Urothelium cell line (cell line): Measurements from ENCODE around the gene OOSP2.
"Not testable (repeated sequence)": the region's sequence is repeated elsewhere in the genome, so short reads cannot be mapped to it uniquely, and the experiment has no call there.

Experiments used
- DNase-seq: peaks from one replicate; pipeline ENCODE4 v3.0.0; 2011; ENCODE audit warnings: low spot score, mixed read lengths
- FAIRE-seq: peaks from 2 replicates; lab custom pipeline; 2011; peaks lifted over from hg19 to GRCh38; lab: Jason Lieb, UNC

The OOSP2 gene, protein sequence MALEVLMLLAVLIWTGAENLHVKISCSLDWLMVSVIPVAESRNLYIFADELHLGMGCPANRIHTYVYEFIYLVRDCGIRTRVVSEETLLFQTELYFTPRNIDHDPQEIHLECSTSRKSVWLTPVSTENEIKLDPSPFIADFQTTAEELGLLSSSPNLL

GRCh38 chr11:60040109-60040508 lies at the start of gene OOSP2:
OOSP2 (plus strand) TSS chr11:60040409; CDS start chr11:60040460, 51 bp downstream.
- no peak for DNase-seq
- no peak for FAIRE-seq

DNA sequence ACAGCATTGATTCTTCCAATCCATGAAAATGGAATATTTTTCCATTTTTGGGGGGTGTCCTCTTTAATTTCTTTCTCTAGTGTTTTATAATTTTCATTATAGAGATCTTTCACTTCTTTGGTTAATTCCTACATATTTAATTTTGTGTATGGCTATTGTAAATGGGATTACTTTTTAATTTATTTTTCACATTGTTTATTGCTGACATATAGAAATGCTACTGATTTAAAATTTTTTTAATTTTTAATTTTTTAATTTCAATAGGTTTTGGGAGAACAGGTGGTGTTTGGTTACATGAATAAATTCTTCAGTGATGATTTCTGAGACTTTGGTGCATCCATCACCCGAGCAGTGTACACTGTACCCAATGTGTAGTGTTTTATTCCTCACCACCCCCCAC lies 49.8 kb upstream of the OOSP2 start:
- FAIRE-seq (no peak), DNase-seq (no peak)

- no peak for DNase-seq
- FAIRE-seq: no peak
Observed at GRCh38 chr11:59992425-59992824, 47.8 kb upstream of the OOSP2 start.

DNA sequence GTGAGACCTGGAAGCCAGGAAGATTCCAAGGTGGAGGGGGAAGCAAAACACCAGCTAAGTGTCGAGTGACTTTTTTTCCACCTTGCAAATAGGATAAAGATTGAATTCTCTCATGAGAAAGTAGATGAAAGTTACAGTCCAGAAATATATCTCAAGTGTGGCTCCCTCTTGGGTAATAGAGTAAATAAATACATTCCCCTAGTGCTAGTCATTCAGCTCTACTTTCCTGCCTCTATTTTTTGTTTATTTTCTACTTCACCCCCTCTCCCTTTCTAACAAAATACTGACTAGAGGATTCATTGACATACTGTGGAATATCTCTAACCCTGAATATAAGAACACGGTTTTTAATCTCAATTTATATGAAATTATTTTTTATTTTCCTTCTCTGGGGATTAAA lies 42.4 kb upstream of the OOSP2 start:
- FAIRE-seq (no peak), DNase-seq (no peak)

GRCh38 chr11:59999691-60000090 lies 40.5 kb upstream of the OOSP2 start:
- FAIRE-seq (no peak), DNase-seq (no peak)

DNA sequence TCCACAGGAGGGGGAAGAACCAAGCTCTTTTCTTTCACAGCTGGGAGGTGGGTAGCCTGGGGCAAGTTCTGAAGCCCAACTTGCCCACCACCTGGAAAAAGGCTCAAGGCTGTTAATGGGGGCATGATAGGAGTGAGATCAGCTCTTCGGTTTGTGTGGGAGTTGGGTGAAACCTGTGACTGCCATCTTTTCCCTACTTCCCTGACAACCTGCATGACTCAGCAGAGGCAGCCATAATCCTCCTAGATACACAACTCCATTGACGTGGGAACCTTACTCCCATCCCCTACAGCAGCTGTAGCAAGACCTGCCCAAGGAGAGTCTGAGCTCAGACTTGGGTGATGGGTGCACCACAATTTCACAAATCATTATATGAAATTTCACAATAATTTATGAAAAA lies 36.5 kb upstream of the OOSP2 start:
- DNase-seq (no peak), FAIRE-seq (no peak)

- no peak for DNase-seq
- FAIRE-seq: no peak
Observed at GRCh38 chr11:60005360-60005759, 34.8 kb upstream of the OOSP2 start.

- DNase-seq (no peak), FAIRE-seq (no peak)
Observed at GRCh38 chr11:60016881-60017280, 23.3 kb upstream of the OOSP2 start, which contains the start of gene OOSP4B. OOSP4B (plus strand) TSS chr11:60017181.

DNA sequence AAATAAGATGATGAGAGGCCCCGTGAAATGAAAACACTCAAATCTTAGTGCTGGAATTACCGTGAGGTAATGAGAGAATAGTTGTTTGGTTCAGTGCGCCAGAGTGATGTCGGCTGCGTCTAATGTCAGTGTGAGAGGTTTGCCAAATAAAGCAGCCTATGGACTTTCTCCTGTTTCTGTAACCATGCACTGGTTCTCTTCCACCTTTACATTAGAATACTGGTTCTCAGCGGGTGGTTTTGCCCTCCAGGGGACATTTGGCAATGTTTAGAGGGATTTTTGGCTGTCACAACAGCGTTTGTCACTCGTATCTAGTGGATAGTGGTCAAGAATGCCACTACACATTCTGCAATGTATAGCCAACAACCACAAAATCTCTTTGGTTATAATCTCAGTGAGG lies 22.2 kb upstream of the OOSP2 start:
- DNase-seq: no peak
- FAIRE-seq: no peak

GRCh38 chr11:60020376-60020775 lies 19.8 kb upstream of the OOSP2 start:
- FAIRE-seq, DNase-seq: not testable (repeated sequence)

- no peak for DNase-seq
- FAIRE-seq: no peak
Observed at GRCh38 chr11:60029015-60029632, 11.1 kb upstream of the OOSP2 start.

- not testable (repeated sequence) for DNase-seq, FAIRE-seq
Observed at GRCh38 chr11:60050422-60050821, 10.2 kb downstream of the OOSP2 start.

DNA sequence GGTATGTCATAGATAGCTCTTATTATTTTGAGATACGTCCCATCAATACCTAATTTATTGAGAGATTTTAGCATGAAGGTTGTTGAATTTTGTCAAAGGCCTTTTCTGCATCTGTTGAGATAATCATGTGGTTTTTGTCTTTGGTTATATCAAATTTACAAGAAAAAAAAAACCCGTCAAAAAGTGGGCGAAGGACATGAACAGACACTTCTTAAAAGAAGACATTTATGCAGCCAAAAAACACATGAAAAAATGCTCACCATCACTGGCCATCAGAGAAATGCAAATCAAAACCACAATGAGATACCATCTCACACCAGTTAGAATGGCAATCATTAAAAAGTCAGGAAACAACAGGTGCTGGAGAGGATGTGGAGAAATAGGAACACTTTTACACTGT lies 10.6 kb downstream of the OOSP2 start:
- FAIRE-seq, DNase-seq: not testable (repeated sequence)

GRCh38 chr11:60056349-60056969 lies 16.2 kb downstream of the OOSP2 start, which contains the start of gene MS4A3:
MS4A3 (plus strand) TSS chr11:60056665; CDS start chr11:60061161, 4,496 bp downstream.
- DNase-seq (no peak), FAIRE-seq (no peak)

DNA sequence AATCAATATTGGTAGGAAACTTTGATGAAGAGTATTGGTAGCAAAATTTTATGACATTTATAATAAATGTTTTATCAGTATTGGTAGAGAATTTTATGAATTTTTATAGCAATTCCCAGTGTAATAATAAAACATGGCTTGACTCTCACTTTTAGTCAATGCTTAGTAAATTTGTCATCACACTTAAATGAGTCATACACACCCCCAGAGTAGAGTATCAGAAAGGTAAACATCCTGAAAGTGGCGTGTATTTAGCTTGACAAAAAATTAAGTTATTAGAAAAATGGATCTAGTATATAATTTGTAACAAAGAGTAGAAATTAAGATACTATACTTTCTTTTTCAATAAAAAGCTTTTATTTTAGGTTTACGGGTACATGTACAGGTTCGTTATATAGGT lies 18.8 kb downstream of the OOSP2 start:
- FAIRE-seq (no peak), DNase-seq (no peak)

- DNase-seq (no peak), FAIRE-seq (no peak)
Observed at GRCh38 chr11:60059521-60060240, 19.5 kb downstream of the OOSP2 start.

- DNase-seq (no peak), FAIRE-seq (no peak)
Observed at GRCh38 chr11:60064111-60064510, 23.9 kb downstream of the OOSP2 start.

GRCh38 chr11:60065801-60066200 lies 25.6 kb downstream of the OOSP2 start:
- DNase-seq (no peak), FAIRE-seq (no peak)

- DNase-seq (no peak), FAIRE-seq (no peak)
Observed at GRCh38 chr11:60069450-60069849, 29.2 kb downstream of the OOSP2 start.

- not testable (repeated sequence) for DNase-seq, FAIRE-seq
Observed at GRCh38 chr11:60071644-60072043, 31.4 kb downstream of the OOSP2 start.

DNA sequence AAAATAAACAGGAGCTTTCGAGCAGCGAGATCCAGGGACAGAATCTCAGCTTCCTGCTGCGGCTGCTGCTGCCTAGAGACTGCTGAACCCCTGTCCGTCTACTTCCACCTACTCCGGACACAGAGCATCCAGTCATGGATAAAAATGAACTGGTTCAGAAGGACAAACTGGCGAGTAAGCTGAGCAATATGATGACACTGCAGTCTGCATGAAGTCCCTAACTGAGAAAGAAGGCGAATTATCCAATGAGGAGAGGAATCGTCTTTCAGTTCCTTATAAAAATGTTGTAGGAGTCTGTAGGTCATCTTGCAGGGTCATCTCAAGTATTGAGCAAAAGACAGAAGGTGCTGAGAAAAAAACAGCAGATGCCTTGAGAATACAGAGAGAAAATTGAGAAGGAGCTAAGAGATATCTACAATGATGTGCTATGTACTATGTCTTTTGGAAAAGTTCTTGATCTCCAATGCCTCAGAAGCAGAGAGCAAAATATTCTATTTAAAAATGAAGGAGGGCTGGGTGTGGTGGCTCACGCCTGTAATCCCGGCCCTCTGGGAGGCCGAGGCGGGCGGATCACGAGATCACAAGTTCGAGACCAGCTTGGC lies 37.1 kb downstream of the OOSP2 start:
- FAIRE-seq: no peak

More for the DNA sequence above, 37.1 kb downstream of the OOSP2 start:
- DNase-seq: no peak
